HepG2 (cell line): Measurements from ENCODE around the gene COLEC12. TPM values are rescaled to one million over a fixed set of nuclear protein-coding genes. Genes with fewer than 3 reads are reported as not detected.

Experiments used
- AGO2 ChIP-seq: fragments of 200-400 bp; formaldehyde crosslinking; optimal IDR thresholded peaks from 2 replicates; pipeline ENCODE3; 2017; ENCODE audit warnings: mild to moderate bottlenecking, low read depth, low read length, moderate library complexity
- CTCF ChIP-seq: sonication (generic); formaldehyde crosslinking; IDR thresholded peaks from 2 replicates; pipeline ENCODE4 v1.5.0; 2020; ENCODE audit warnings: mild to moderate bottlenecking, missing genetic modification reagents, moderate library complexity
- HOXA5 ChIP-seq: sonication (generic); formaldehyde crosslinking; IDR thresholded peaks from 2 replicates; pipeline ENCODE4 v1.4.0; 2020; ENCODE audit warnings: missing genetic modification reagents
- PHF8 ChIP-seq: sonication (generic); formaldehyde crosslinking; IDR thresholded peaks from 2 replicates; pipeline ENCODE4 v1.5.0; 2020; ENCODE audit warnings: missing genetic modification reagents
- RAD21 ChIP-seq: fragments of 450-650 bp; formaldehyde crosslinking; IDR thresholded peaks from 2 replicates; pipeline ENCODE4 v1.5.0; 2020; ENCODE audit warnings: mild to moderate bottlenecking
- SMC3 ChIP-seq: IDR thresholded peaks from 2 replicates; pipeline ENCODE4 v1.6.1; 2011; ENCODE audit warnings: low read length, improper control_type of control experiment
- SOX6 ChIP-seq, 2 experiments: fragments of 450-650 bp in 1 of 2; sonication (generic) in 1 of 2; formaldehyde crosslinking in 1 of 2; IDR thresholded peaks; 2 replicates each; pipeline versions ENCODE4 v1.4.0 to v1.6.1; 2017 to 2020; ENCODE audit warnings: antibody characterized with exemption in 1 of 2, mild to moderate bottlenecking in 1 of 2, missing genetic modification reagents in 1 of 2
- STAG1 ChIP-seq: sonication (generic); formaldehyde crosslinking; IDR thresholded peaks from 2 replicates; pipeline ENCODE4 v1.4.0; 2020; ENCODE audit warnings: missing genetic modification reagents
- TBL1XR1 ChIP-seq: fragments of 150-350 bp; IDR thresholded peaks from 2 replicates; pipeline ENCODE4 v1.6.1; 2014; ENCODE audit warnings: borderline replicate concordance, low read length; ENCODE audit not compliant: partially characterized antibody
- TEAD2 ChIP-seq: sonication (generic); formaldehyde crosslinking; IDR thresholded peaks from 2 replicates; pipeline ENCODE4 v1.9.0; 2021; ENCODE audit warnings: missing genetic modification reagents
- ZEB1 ChIP-seq: IDR thresholded peaks from 2 replicates; pipeline ENCODE4 v1.6.1; 2012; ENCODE audit warnings: mild to moderate bottlenecking, low read depth, inconsistent platforms; ENCODE audit not compliant: insufficient replicate concordance
- ZFP62 ChIP-seq: sonication (generic); formaldehyde crosslinking; IDR thresholded peaks from 2 replicates; pipeline ENCODE4 v1.4.0; 2020; ENCODE audit warnings: missing genetic modification reagents
- ZNF20 ChIP-seq: sonication (generic); formaldehyde crosslinking; IDR thresholded peaks from 2 replicates; pipeline ENCODE4 v1.4.0; 2020; ENCODE audit warnings: mild to moderate bottlenecking, moderate library complexity, missing genetic modification reagents
- ZNF234 ChIP-seq: sonication (generic); formaldehyde crosslinking; conservative IDR thresholded peaks from 2 replicates; pipeline ENCODE4 v1.5.1; 2020; ENCODE audit warnings: mild to moderate bottlenecking, missing genetic modification reagents
- ZNF280D ChIP-seq: sonication (generic); formaldehyde crosslinking; IDR thresholded peaks from 2 replicates; pipeline ENCODE4 v1.5.1; 2020; ENCODE audit warnings: mild to moderate bottlenecking, missing genetic modification reagents
- ZNF354B ChIP-seq: sonication (generic); formaldehyde crosslinking; IDR thresholded peaks from 2 replicates; pipeline ENCODE4 v1.8.0; 2022; ENCODE audit warnings: mild to moderate bottlenecking, missing genetic modification reagents
- polyA plus RNA-seq, 8 experiments: library from polyadenylated mRNA; depleted of rRNA in 3 of 8; stranded (reverse) in 7 of 8; unstranded in 1 of 8; fragments of >200 nt; fragmentation: Illumina TruSeq in 4 of 8; extraction: Trizol in 4 of 8; gene quantifications; 2 replicates each; pipeline versions ENCODE4 v1.2.1 to v1.2.3, GENCODE V29; 2011 to 2016; ENCODE audit warnings: low read depth in 4 of 8, missing spikeins in 1 of 8, mixed read lengths in 1 of 8; ENCODE audit not compliant: insufficient read depth in 1 of 8
- total RNA-seq, 5 experiments: library from RNA; depleted of rRNA; stranded (reverse); fragments of >200 nt; fragmentation: Illumina TruSeq; extraction: Trizol; gene quantifications; 2 replicates each; pipeline ENCODE4 v1.2.3, GENCODE V29; 2016; ENCODE audit warnings: low read depth in 1 of 5
- TF ChIP-seq, protein P1 (sequence below): sonication (generic); formaldehyde crosslinking; IDR thresholded peaks from 2 replicates; pipeline ENCODE4 v1.5.1; 2020; ENCODE audit warnings: mild to moderate bottlenecking, missing genetic modification reagents, borderline replicate concordance

Gene COLEC12
- total and polyA plus RNA-seq, 2 of the 13 experiments (the other 11 are each of a cell fraction or from before 2014, with no cell fraction given) = 0.02 to 0.11 TPM

- TF ChIP-seq, protein P1, sequence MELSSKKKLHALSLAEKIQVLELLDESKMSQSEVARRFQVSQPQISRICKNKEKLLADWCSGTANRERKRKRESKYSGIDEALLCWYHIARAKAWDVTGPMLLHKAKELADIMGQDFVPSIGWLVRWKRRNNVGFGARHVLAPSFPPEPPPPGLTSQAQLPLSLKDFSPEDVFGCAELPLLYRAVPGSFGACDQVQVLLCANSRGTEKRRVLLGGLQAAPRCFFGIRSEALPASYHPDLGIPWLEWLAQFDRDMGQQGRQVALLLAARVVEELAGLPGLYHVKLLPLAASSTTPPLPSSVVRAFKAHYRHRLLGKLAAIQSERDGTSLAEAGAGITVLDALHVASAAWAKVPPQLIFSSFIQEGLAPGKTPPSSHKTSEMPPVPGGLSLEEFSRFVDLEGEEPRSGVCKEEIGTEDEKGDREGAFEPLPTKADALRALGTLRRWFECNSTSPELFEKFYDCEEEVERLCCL (CRISPR knock-in tag) = no peak
- TF ChIP-seq ZNF280D (CRISPR knock-in tag) (no peak), ZEB1 (no peak), ZFP62 (CRISPR knock-in tag) (no peak), TEAD2 (CRISPR knock-in tag) (no peak), STAG1 (CRISPR knock-in tag) (peak; percentile 87), TBL1XR1 (no peak), RAD21 (CRISPR knock-in tag) (peak; percentile 55; the same call in 1 of the 2 replicates), CTCF (peak; percentile 64), HOXA5 (CRISPR knock-in tag) (no peak), ZNF234 (CRISPR knock-in tag) (no peak), PHF8 (CRISPR knock-in tag) (no peak), AGO2 (no peak), ZNF20 (CRISPR knock-in tag) (no peak), ZNF354B (no peak), SOX6 (IDR thresholded peaks at IDR 0.05) (no peak), SOX6 (CRISPR knock-in tag; IDR thresholded peaks at IDR 0.05) (no peak), SMC3 (peak; percentile 77)
Measured at GRCh38 chr18:286515-287310, 213.8 kb downstream of the COLEC12 start (continued).
